Tibial artery (tissue), 4 donors: ENCODE data around the gene GPR83.

Experiments used
- DNase-seq, 2 donors: peaks; one replicate each; pipeline ENCODE4 v3.0.0-alpha.2; 2019
- H3K27ac ChIP-seq, 2 donors: fragments of 200-600 bp; sonication (generic) in 1 of 2; 1 replicate in 1 of 2; 2 replicates in 1 of 2; pipeline ENCODE4 v1.5.1; 2018 to 2019; ENCODE audit warnings: mild to moderate bottlenecking in 1 of 2
- H3K27me3 ChIP-seq, 2 donors: fragments of 200-600 bp; sonication (generic) in 1 of 2; one replicate each; pipeline versions ENCODE4 v1.5.1 to v1.6.0; 2016 to 2019
- H3K36me3 ChIP-seq, 3 donors: fragments of 200-600 bp; sonication (generic) in 2 of 3; one replicate each; pipeline ENCODE4 v1.5.1; 2016 to 2019; ENCODE audit warnings: mild to moderate bottlenecking in 2 of 3
- H3K4me1 ChIP-seq, 4 donors: fragments of 200-600 bp; sonication (generic) in 2 of 4; 1 replicate in 3 of 4; 2 replicates in 1 of 4; pipeline ENCODE4 v1.5.1; 2016 to 2019
- H3K4me3 ChIP-seq, 2 donors: fragments of 200-600 bp; sonication (generic) in 1 of 2; 1 replicate in 1 of 2; 2 replicates in 1 of 2; pipeline ENCODE4 v1.5.1; 2018 to 2019; ENCODE audit warnings: mild to moderate bottlenecking in 2 of 2
- H3K9me3 ChIP-seq, 3 donors: fragments of 200-600 bp; sonication (generic) in 1 of 3; one replicate each; pipeline ENCODE4 v1.5.1; 2016 to 2019
- CTCF ChIP-seq, 2 experiments: fragments of 200-600 bp in 1 of 2; fragments of 450-650 bp in 1 of 2; IDR thresholded peaks; one replicate each; pipeline ENCODE4 v1.5.1; 2017 to 2019; ENCODE audit warnings: antibody characterized with exemption in 2 of 2, mild to moderate bottlenecking in 1 of 2, moderate library complexity in 1 of 2
- intact Hi-C: fragments of 100-400 bp; cut with DNase I; formaldehyde crosslinking; loops from one replicate; pipeline ENCODE4 v1.15.0; 2023; ENCODE audit warnings: low total_unique reads

The GPR83 gene

DNA sequence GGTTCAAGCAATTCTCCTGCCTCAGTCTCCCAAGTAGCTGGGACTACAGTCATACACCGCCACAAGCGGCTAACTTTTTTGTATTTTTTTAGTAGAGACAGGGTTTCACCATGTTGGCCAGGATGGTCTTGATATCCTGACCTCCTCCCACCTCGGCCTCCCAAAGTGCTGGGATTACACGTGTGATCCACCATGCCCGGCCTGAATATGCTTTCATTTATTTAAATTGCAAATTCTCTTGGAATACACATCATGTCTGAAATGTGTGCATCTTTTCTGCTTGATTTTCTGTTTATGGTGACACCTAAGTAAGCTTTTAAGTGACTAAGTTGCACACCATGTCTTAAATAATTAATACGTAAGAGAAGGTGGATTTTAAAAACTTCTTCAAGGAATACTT, 65.2 kb downstream of the GPR83 start:
- H3K9me3 ChIP-seq = no peaks in the 10 kb centered on the region
- H3K27ac ChIP-seq = no peak overlapping the region
- intact Hi-C loops = no loop called here
- no peak for DNase-seq
- H3K27me3 ChIP-seq = no peaks in the 10 kb centered on the region
- TF ChIP-seq CTCF (IDR thresholded peaks at IDR 0.05) = no peak
- H3K4me3 ChIP-seq = no peak overlapping the region
- no peaks in the 10 kb centered on the region for H3K36me3 ChIP-seq
- H3K4me1 ChIP-seq = no peaks in the 10 kb centered on the region

- no peak for TF ChIP-seq CTCF (IDR thresholded peaks at IDR 0.05)
These were observed 68.4 kb downstream of the GPR83 start for GRCh38 chr11:94332814-94333213.

DNA sequence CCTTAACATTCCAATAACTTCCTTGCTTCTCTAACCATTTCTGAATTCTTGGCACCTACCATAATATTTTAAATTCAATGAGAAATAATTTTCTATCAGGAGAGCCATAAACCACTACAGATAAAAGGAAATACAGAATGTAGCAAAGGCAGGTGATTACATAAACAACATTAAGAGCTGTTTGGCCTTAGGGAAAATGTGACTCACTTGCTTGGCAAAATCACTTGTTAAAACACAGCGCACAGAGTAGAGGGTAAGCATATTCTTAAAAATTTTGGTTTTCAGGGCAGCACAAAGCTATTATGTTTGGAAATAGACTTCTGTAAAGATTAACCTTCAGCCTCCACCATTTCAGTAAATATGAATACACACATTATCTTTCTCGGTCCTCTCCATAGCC, 70.4 kb downstream of the GPR83 start:
- Histone ChIP-seq H3K27ac (no peak overlapping the region), H3K4me3 (no peak overlapping the region), H3K4me1 (no peaks in the 10 kb centered on the region), H3K36me3 (no peaks in the 10 kb centered on the region), H3K27me3 (no peaks in the 10 kb centered on the region), H3K9me3 (peaks cover 0 to 7% (median 0%) of the 10 kb centered on the region in 3 donors)
- TF ChIP-seq CTCF (IDR thresholded peaks at IDR 0.05) = no peak
- intact Hi-C loops = no loop called here
- no peak for DNase-seq

More at GRCh38 chr11:94332814-94333213, 68.4 kb downstream of the GPR83 start:
- intact Hi-C loops = no loop called here
- Histone ChIP-seq H3K4me1 (no peaks in the 10 kb centered on the region), H3K27ac (no peak overlapping the region), H3K36me3 (no peaks in the 10 kb centered on the region), H3K4me3 (no peak overlapping the region), H3K9me3 (no peaks in the 10 kb centered on the region), H3K27me3 (no peaks in the 10 kb centered on the region)
- DNase-seq = no peak

GRCh38 chr11:94329501-94329900, 71.7 kb downstream of the GPR83 start:
- Histone ChIP-seq H3K27me3 (no peaks in the 10 kb centered on the region), H3K4me1 (no peaks in the 10 kb centered on the region), H3K4me3 (no peak overlapping the region), H3K27ac (no peak overlapping the region), H3K36me3 (no peaks in the 10 kb centered on the region), H3K9me3 (peaks cover 0 to 11% (median 0%) of the 10 kb centered on the region in 3 donors)
- intact Hi-C loops = no loop called here
- TF ChIP-seq CTCF (IDR thresholded peaks at IDR 0.05) = no peak
- no peak for DNase-seq

GRCh38 chr11:94328587-94329080, 72.6 kb downstream of the GPR83 start:
- no peak for TF ChIP-seq CTCF (IDR thresholded peaks at IDR 0.05)
- Histone ChIP-seq H3K36me3 (no peaks in the 10 kb centered on the region), H3K4me3 (no peak overlapping the region), H3K27me3 (no peaks in the 10 kb centered on the region), H3K4me1 (no peaks in the 10 kb centered on the region), H3K9me3 (peaks cover 0 to 11% (median 0%) of the 10 kb centered on the region in 3 donors), H3K27ac (no peak overlapping the region)
- DNase-seq = no peak
- intact Hi-C loops = no loop called here
